ENCODE data around the gene PSMG2.

PSMG2 gene

DNA sequence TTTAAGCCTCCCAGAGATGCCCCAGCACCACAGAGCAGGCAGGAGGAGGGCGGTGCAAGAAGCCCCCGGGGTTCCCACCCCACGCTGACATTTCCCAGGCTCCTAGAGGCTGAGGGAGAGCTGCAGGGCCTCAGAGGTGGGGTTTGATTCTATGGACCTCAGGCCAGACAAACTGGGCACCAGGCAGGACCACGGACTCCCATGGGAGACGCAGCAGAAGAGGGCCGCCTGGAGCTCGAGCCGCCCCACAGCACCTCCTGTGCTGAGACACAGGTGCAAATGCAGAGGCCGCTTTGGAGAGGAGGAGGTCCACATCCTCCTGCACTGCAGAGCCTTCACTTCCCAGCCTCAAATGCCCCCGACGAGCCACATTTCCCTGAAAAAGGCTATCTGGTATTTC is 62.7 kb downstream of the PSMG2 start:
- DNase-seq (ENCODE audit: low read depth) = no peak

DNA sequence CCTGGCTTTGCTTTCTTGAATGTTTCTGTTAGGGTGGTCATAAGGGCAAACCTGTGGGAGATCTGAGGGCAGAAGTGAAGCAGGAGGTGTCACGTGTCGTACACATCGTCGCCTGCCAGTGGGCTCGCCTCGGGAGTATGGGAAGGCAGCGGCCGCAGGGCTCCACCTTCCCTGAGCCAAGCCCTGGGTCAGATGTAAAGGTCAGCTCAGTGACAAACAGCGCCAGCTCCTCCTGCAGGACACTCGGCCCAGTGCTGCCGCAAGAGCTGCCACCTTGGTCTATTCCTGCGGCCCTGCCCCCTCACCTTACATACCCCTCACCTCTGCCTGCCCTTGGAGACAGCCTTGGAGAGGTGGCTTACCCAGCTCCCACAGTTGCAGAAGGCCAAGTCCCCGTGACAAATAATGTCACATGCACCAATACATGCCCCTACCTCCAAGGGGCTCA is 64.2 kb downstream of the PSMG2 start:
- DNase-seq (ENCODE audit: low read depth) = no peak

DNA sequence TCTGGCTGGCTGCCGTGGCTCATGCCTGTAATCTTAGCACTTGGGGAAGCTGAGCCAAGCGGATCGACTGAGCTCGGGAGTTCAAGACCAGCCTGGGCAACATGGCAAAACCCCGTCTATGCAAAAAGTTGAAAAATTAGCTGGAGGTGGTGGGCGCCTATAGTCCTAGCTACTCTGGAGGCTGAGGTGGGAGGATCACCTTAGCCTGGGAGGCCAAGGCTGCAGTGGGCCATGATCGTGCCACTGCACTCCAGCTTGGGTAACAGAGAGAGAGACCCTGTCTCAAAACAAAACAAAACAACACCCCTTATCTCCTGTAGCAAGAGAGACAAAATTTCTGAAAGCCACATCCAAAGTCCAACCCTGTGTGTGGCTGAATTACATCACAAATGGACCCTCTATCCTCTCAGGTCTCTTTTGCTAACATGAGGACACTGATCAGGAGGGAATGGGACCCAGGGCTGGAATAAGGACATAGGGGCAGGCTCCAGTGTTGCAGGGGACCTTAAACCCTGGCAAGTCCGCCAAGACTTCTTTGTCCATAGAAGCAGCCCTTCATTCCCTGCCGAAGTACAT is 64.8 kb downstream of the PSMG2 start:
- DNase-seq (ENCODE audit: low read depth) = no peak

DNA sequence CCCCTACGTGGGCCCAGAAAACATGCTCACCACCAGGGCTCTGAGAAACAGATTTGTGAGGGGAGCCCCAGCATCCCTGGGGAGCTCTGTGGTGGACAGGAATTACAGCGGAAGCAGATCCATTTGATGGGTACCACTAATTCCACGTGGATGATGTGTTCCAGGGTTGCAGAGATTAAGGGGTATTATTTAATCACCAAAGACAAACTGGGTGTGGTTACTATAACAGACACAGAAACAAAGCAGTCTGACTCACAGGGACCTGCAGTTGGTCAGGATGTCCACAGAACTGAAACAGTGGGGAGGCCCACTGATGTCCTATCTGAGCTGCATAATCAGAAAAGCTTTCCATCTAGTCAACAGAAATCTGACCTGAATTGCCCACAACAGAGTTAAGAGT is 65.8 kb downstream of the PSMG2 start:
- DNase-seq (ENCODE audit: low read depth) = no peak

DNA sequence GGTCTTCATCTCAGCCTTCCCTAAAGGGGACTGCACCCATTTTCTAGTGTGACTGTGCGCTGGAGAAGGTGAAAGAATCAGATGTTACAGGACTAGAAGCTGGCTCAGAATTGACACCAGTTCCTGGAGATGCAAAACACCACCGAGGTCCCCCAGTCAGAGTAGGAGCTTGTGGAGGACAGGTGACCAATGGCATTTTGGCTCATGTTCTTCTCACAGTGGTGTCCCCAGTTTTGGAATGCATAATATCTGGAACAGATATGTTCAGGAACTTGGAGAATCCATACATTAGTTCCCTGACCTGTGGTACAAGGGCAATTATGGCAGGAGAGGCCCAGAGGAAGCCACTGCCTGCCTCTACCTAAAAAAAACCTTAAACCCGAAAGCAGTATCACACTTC is 66.3 kb downstream of the PSMG2 start:
- no peak for DNase-seq (ENCODE audit: low read depth)

DNA sequence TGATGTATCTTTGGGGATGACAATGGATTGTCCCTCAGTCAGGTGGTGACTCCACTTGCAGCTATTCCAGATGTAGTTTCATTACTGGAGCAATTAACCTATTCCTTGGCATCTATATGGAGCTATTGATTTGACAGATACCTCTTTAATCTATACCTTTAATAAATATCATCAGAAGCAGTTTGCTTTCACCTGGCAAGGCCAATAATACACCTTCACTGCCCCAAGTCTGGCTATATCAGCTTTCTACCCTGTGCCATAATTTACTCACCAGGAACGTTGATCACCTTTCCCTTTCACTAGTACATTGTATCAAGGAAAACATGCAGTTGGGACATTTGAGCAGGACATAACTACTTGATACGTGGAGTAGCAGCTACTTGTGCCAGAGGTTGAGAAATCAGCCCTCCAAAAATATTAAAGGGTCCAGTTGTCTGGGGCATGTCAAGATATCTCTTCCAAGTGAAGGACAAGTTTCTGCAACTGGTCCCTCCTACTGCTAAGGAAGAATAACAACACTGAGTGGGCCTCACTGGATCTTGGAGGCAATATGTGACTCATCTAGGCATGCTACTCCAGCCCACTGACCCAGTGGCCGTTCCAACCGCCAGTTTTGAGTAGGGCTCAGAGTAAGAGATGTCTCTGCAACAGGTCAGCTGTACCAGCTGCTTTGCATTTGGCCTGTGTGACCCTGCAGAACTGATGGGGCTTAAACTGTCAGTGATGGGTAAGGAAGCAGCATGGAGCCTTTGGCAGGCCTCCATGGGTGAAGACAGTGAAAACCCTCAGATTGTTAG is 67.0 kb downstream of the PSMG2 start:
- no peak for DNase-seq (ENCODE audit: low read depth)

DNA sequence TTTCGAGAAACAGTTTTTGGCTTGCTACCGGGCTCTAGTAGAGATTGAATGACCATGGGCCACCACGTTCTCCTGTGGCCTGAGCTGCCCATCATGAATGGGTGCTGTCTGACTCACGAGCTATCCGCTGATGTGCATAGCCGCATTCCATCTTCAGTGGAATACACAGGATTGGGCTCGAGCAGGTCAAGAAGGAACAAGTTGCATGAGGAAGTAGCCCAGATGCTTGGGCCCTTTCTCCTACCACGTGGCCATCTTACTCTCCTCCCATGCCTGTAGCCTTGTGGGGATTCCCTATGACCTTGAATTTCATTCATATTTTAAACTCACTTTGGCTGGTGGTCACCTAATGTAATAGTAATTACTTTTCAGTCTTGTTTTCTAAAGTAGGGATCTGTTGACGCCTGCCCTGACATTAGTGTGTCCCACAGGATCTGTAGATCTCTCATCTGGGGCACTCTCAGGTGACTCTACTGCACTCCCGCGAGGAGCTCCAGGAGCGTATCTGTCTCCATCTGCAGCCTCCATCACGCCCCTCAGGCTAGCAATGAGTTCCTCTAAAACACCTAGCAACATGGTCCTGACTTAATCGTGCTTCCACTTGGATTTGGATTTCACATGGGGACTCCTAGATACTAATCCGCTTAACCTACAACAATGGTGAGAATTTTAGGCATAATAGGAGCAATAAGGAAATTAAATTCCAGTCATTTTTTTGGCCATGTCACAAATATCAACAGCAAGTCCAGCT is 67.8 kb downstream of the PSMG2 start:
- DNase-seq (ENCODE audit: low read depth) = no peak

DNA sequence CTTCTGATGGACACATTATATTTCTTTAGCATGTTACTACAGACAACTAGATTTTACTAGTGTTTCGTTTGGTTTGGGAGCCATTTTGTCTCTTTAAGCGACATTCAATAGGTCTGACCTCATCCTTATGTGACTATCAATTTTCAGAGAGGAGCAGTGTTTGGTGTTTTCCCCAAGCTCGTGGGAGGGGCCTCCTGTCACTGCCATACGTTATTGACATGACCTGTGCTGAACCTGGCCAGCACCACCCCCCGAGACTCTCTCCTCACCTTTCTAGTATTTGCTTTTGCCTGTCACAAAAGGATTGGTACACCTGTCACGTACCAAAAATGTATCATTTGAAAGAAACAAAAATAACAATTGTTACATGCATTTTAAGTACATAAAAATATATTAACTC is 69.3 kb downstream of the PSMG2 start:
- no peak for DNase-seq (ENCODE audit: low read depth)

DNA sequence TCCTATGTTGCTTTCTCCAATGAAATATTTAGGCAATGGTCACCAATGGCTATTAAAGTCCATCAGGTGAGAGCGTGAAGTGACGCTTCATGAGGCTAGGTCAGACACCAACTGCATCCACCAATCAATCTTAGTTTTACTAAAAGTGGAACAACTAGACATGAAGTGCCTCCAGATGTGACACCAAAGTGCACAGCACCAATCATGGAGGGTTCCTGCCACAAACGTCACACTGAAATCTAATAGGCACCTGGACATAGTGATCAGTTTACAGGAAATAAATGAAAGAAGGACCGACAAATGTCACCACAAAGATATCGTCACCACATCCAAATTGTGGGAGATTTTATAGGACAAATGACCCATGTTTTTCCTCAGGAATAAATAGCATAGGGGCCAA is 70.5 kb downstream of the PSMG2 start:
- DNase-seq (ENCODE audit: low read depth) = no peak

DNA sequence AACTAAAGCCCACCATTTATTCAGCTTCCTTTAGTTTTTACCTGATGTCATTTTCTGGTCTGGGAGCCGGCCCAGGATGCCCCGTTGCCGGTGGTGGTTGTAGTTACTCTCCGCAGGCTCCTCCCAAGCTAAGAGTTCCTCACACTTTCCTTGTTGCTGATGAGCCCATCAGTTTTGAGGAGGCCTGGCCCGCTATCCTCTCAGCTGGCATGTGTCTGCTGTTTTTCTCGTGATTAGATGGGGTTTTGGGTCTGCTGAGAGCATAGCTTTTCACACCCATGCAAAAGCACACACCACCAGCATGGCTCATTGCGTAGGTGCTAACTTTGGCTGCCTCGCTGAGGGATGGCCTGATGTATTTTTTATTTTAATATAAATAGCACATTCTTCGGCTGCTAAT is 72.1 kb downstream of the PSMG2 start:
- DNase-seq (ENCODE audit: low read depth) = peak; percentile 5

All from activated T-cell treated with anti-CD3 and anti-CD28 coated beads for 24 hours (primary cell).